Measurements from ENCODE around the gene DRD1. TPM values are rescaled to one million over a fixed set of nuclear protein-coding genes. Genes with fewer than 3 reads are reported as not detected.
"Not testable (repeated sequence)": the region's sequence is repeated elsewhere in the genome, so short reads cannot be mapped to it uniquely, and the experiment has no call there.

Gene DRD1
- total and polyA plus RNA-seq, 4 experiments from 2014 or later = not detected

DNA sequence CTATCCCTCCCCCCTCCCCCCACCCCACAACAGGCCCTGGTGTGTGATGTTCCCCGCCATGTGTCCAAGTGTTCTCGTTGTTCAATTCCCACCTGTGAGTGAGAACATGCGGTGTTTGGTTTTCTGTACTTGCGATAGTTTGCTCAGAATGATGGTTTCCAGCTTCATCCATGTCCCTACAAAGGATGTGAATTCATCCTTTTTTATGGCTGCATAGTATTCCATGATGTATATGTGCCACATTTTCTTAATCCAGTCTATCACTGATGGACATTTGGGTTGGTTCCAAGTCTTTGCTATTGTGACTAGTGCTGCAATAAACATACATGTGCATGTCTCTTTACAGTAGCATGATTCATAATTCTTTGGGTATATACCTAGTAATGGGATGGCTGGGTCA, 48.6 kb downstream of the DRD1 start:
- H3K9me3 ChIP-seq (ENCODE audit: control insufficient read depth in 1 of 2, low read length in 2 of 2); intact Hi-C loops (cut with micrococcal nuclease); DNase-seq; H3K36me3 ChIP-seq (ENCODE audit: insufficient read depth, low read length); H3K4me1 Mint-ChIP-seq; H3K4me1 ChIP-seq (ENCODE audit: insufficient read depth, low read length); H3K4me3 ChIP-seq (ENCODE audit: low read length in 2 of 2); H3K27ac Mint-ChIP-seq; H3K36me3 Mint-ChIP-seq; H3K4me3 Mint-ChIP-seq; H3K9me3 Mint-ChIP-seq; H3K27ac ChIP-seq (ENCODE audit: low read depth, low read length); H3K27me3 ChIP-seq (ENCODE audit: insufficient read depth, low read length); CTCF ChIA-PET (ENCODE audit: partially characterized antibody); POLR2A ChIA-PET (ENCODE audit: partially characterized antibody): not testable (repeated sequence)
- H3K27me3 Mint-ChIP-seq = peaks cover 15 to 21% of the 10 kb centered on the region in 2 donors

DNA sequence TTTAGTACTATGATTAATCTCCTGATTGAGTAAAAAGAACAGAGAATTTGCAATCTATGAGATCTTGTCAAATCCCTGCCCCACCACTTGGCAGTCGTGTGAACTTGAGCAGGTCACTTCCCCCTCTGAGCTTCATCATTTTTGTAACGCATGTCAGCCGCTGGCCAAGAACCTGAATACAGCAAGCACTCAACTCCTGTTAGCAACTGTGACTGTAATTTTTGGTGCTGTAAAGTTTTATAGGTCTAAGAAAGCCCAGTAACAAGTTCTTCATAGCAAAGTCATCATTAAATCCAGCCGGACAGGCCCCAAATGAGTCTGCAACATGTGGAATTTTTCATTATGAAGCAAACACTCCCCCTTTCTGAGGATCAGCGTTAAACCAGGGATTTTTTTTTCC, 49.4 kb downstream of the DRD1 start:
- Histone ChIP-seq H3K4me1 (ENCODE audit: insufficient read depth, low read length) (no peaks in the 10 kb centered on the region), H3K4me3 (ENCODE audit: low read length in 2 of 2) (no peak overlapping the region), H3K27ac (ENCODE audit: low read depth, low read length) (no peak overlapping the region), H3K27me3 (ENCODE audit: insufficient read depth, low read length) (no peaks in the 10 kb centered on the region), H3K9me3 (ENCODE audit: control insufficient read depth in 1 of 2, low read length in 2 of 2) (no peaks in the 10 kb centered on the region), H3K36me3 (ENCODE audit: insufficient read depth, low read length) (no peaks in the 10 kb centered on the region)
- CTCF ChIA-PET (ENCODE audit: partially characterized antibody) = no interaction called here
- DNase-seq = no peak
- intact Hi-C loops (cut with micrococcal nuclease) = no loop called here
- POLR2A ChIA-PET (ENCODE audit: partially characterized antibody) = no interaction called here
- peaks cover 15 to 20% of the 10 kb centered on the region in 2 donors for H3K27me3 Mint-ChIP-seq
- no peak overlapping the region for H3K27ac Mint-ChIP-seq
- H3K4me3 Mint-ChIP-seq = no peak overlapping the region
- H3K9me3 Mint-ChIP-seq = peaks cover 0 to 6% (median 3%) of the 10 kb centered on the region in 8 donors
- no peaks in the 10 kb centered on the region for H3K4me1 Mint-ChIP-seq
- peaks cover 0 to 4% of the 10 kb centered on the region in 2 donors for H3K36me3 Mint-ChIP-seq

DNA sequence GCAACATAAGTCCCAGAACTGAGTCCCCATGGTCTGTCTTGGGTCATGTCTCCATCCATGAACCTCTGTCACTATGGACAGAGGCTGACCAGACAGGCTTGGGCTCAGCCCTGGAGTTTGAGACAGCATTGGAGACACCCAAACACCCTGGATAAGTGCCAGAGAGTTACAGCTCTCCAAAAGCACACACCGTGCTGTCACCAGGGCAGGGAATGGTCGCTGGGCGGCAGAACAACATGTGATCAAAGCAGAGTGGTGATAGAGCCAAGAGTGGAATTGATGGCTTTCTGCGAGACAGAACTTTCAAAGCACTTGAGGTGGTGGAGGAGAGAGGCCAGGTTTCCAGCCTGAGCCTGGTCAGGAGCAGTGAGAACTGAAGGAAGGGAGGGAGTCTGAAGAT, 50.1 kb downstream of the DRD1 start:
- POLR2A ChIA-PET (ENCODE audit: partially characterized antibody) = no interaction called here
- no peaks in the 10 kb centered on the region for H3K4me1 ChIP-seq (ENCODE audit: insufficient read depth, low read length)
- DNase-seq = no peak
- peaks cover 0 to 4% of the 10 kb centered on the region in 2 donors for H3K36me3 Mint-ChIP-seq
- intact Hi-C loops (cut with micrococcal nuclease) = no loop called here
- no peak overlapping the region for H3K27ac Mint-ChIP-seq
- no peaks in the 10 kb centered on the region for H3K9me3 ChIP-seq (ENCODE audit: control insufficient read depth in 1 of 2, low read length in 2 of 2)
- H3K27ac ChIP-seq (ENCODE audit: low read depth, low read length) = no peak overlapping the region
- no peaks in the 10 kb centered on the region for H3K36me3 ChIP-seq (ENCODE audit: insufficient read depth, low read length)
- H3K4me3 ChIP-seq (ENCODE audit: low read length in 2 of 2) = no peak overlapping the region
- no peaks in the 10 kb centered on the region for H3K27me3 ChIP-seq (ENCODE audit: insufficient read depth, low read length)
- H3K9me3 Mint-ChIP-seq = peaks cover 0 to 5% (median 3%) of the 10 kb centered on the region in 8 donors
- H3K4me3 Mint-ChIP-seq = no peak overlapping the region
- H3K4me1 Mint-ChIP-seq = no peaks in the 10 kb centered on the region
- H3K27me3 Mint-ChIP-seq = peaks cover 15 to 22% of the 10 kb centered on the region in 2 donors
- CTCF ChIA-PET (ENCODE audit: partially characterized antibody) = no interaction called here

DNA sequence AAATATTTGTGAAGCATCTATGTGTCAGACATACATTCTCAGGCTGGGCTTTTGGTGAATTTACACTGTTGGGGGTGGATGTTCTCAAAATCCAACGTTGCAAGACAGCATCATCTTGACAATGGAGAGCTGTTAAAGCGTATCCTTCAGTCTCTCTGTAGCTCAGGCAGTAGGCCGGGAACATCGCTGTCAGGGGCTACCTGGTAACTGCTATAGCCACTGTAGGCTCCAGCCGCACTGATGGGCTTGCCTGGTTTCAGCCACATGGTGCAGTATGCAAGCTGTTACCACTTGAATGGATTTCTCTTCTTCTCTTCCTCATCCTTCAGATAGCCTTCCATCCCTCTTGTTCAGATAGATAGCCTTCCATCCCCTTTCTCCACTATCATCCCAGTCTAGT, 51.7 kb downstream of the DRD1 start:
- H3K27me3 ChIP-seq (ENCODE audit: insufficient read depth, low read length) = no peaks in the 10 kb centered on the region
- no peak overlapping the region for H3K27ac ChIP-seq (ENCODE audit: low read depth, low read length)
- Mint-ChIP-seq H3K36me3 (peaks cover 0 to 4% of the 10 kb centered on the region in 2 donors), H3K27ac (no peak overlapping the region), H3K27me3 (peaks cover 13 to 21% of the 10 kb centered on the region in 2 donors), H3K9me3 (peaks cover 0 to 6% (median 3%) of the 10 kb centered on the region in 8 donors), H3K4me3 (no peak overlapping the region), H3K4me1 (no peaks in the 10 kb centered on the region)
- ChIA-PET POLR2A (ENCODE audit: partially characterized antibody) (no interaction called here), CTCF (ENCODE audit: partially characterized antibody) (no interaction called here)
- H3K9me3 ChIP-seq (ENCODE audit: control insufficient read depth in 1 of 2, low read length in 2 of 2) = no peaks in the 10 kb centered on the region
- intact Hi-C loops (cut with micrococcal nuclease) = no loop called here
- no peaks in the 10 kb centered on the region for H3K4me1 ChIP-seq (ENCODE audit: insufficient read depth, low read length)
- no peak for DNase-seq
- no peaks in the 10 kb centered on the region for H3K36me3 ChIP-seq (ENCODE audit: insufficient read depth, low read length)
- H3K4me3 ChIP-seq (ENCODE audit: low read length in 2 of 2) = no peak overlapping the region

DNA sequence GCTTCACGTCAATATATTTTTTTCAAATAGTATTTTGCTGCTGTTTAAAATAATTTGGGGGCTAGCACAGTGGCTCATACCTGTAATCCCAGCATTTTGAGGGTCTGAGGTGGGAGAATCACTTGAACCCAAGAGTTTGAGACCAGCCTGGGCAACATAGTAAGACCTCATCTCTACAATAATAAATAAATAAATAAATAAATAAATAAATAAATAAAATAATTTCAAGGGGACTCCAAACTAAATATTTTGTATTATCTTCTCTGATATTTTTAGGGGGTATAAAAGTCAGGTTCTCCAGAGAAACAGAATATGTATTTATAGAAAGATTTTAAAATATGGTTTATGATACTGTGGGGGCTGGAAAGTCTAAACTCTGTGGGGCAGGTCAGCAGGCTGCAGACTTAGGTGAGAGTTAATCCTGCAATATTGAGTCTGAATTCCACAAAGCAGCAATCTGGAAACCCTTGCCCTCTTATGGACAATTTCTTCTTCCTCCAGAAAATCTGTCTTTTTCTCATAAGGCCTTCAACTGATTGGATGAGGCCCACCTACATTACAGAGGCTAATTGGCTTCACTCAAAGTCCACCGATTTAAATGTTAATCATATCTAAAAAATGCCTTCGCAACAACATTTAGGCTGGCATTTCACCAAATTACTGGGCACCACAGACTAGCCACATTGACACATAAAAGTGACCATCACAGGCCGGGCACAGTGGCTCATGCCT, 53.5 kb downstream of the DRD1 start:
- Mint-ChIP-seq H3K4me1 (no peaks in the 10 kb centered on the region), H3K27ac (no peak overlapping the region), H3K9me3 (peaks cover 0 to 4% (median 0%) of the 10 kb centered on the region in 8 donors), H3K4me3 (no peak overlapping the region), H3K36me3 (no peaks in the 10 kb centered on the region), H3K27me3 (peaks cover 4 to 14% of the 10 kb centered on the region in 2 donors)
- ChIA-PET POLR2A (ENCODE audit: partially characterized antibody) (no interaction called here), CTCF (ENCODE audit: partially characterized antibody) (no interaction called here)
- Histone ChIP-seq H3K27me3 (ENCODE audit: insufficient read depth, low read length) (no peaks in the 10 kb centered on the region), H3K36me3 (ENCODE audit: insufficient read depth, low read length) (no peaks in the 10 kb centered on the region), H3K4me3 (ENCODE audit: low read length in 2 of 2) (no peak overlapping the region), H3K27ac (ENCODE audit: low read depth, low read length) (no peak overlapping the region), H3K9me3 (ENCODE audit: control insufficient read depth in 1 of 2, low read length in 2 of 2) (no peaks in the 10 kb centered on the region), H3K4me1 (ENCODE audit: insufficient read depth, low read length) (no peaks in the 10 kb centered on the region)
- intact Hi-C loops (cut with micrococcal nuclease) = no loop called here
- no peak for DNase-seq

Other genes starting within 250 kb of the DRD1 start
- 100 to 1,000 TPM in 1 of 2 experiments, 10 to 100 TPM in 1; 99.2 to 111 TPM for gene SFXN1, start 34.4 kb upstream of the DRD1 start, total RNA-seq
- gene SFXN1, start 34.4 kb upstream of the DRD1 start, polyA plus RNA-seq = 10 to 100 TPM; 75.9 to 83.9 TPM
- 1 to 10 TPM; 4.0 to 4.2 TPM for gene HRH2, start 213.9 kb upstream of the DRD1 start, total RNA-seq
- gene HRH2, start 213.9 kb upstream of the DRD1 start, polyA plus RNA-seq = 1 to 10 TPM in 1 of 2 donors, under 1 TPM in 1; 0.63 to 5.2 TPM

All from CD4-positive, alpha-beta memory T cell (primary cell).